ENCODE measurements around the gene LPAR5. TPM values are rescaled to one million over a fixed set of nuclear protein-coding genes. Genes with fewer than 3 reads are reported as not detected.

LPAR5 gene
- total and polyA plus RNA-seq, 2 of the 8 experiments (the other 6 are each of a cell fraction or from before 2014, with no cell fraction given), result 0.22 to 0.24 TPM

- H2BK15ac ChIP-seq (ENCODE audit: low read length), result no peak overlapping the region
- no peak overlapping the region for H3K23ac ChIP-seq (ENCODE audit: insufficient read length)
- H3K14ac ChIP-seq (ENCODE audit: insufficient read length), result no peak overlapping the region
- H2BK5ac ChIP-seq (ENCODE audit: low read depth, low read length), result no peak overlapping the region
- H3K27me3 ChIP-seq (replicated peaks in 1 of 4; ENCODE audit: control insufficient read depth in 3 of 4, extremely low read depth in 1 of 4, insufficient read depth in 3 of 4, low read length in 3 of 4), result no peaks in the 10 kb centered on the region
- FAIRE-seq, result no peak
- H3K4me3 ChIP-seq (ENCODE audit: extremely low read depth in 1 of 4, insufficient read depth in 2 of 4, low read depth in 3 of 4, low read length in 4 of 4), result no peak overlapping the region
- H4K91ac ChIP-seq (replicated peaks; ENCODE audit: insufficient read length, low read length), result no peak overlapping the region
- H3K36me3 ChIP-seq (ENCODE audit: control insufficient read depth in 2 of 4, insufficient read depth in 4 of 4, low read length in 3 of 4), result peaks cover 48 to 93% (median 74%) of the 10 kb centered on the region in 4 experiments
- ChIA-PET POLR2A (ENCODE audit: partially characterized antibody) (interaction anchor here (1.1 to 18.0 kb wide), 7 partner anchors 10 to 48 kb away, joined by 3 to 225 read pairs (median 5); partner anchors contain the start of gene GAPDH), CTCF (ENCODE audit: partially characterized antibody) (interaction anchor here (0.7 to 4.2 kb wide), 9 partner anchors 9 to 44 kb away, joined by 3 to 35 read pairs (median 4); partner anchors contain the start of gene NOP2)
- no peak overlapping the region for H3K4me2 ChIP-seq (ENCODE audit: insufficient read depth in 1 of 2, low read depth in 2 of 2, low read length in 2 of 2)
- H2BK120ac ChIP-seq (replicated peaks; ENCODE audit: low read depth, low read length), result no peak overlapping the region
- H4K20me1 ChIP-seq (replicated peaks in 1 of 2; ENCODE audit: control insufficient read depth in 1 of 2, insufficient read depth in 2 of 2, low read length in 2 of 2), result peaks cover 5 to 7% of the 10 kb centered on the region in 2 experiments
- H3K4me1 ChIP-seq (replicated peaks in 1 of 4; ENCODE audit: control insufficient read depth in 3 of 4, insufficient read depth in 4 of 4, low read length in 3 of 4), result no peaks in the 10 kb centered on the region
- H3K79me2 ChIP-seq (ENCODE audit: control insufficient read depth in 1 of 2, insufficient read depth in 2 of 2, low read length in 2 of 2), result no peaks in the 10 kb centered on the region
- H3K27ac ChIP-seq (ENCODE audit: low read depth, low read length), result no peak overlapping the region; the same call in 1 of the 2 replicates
- WGBS, 2 experiments (ENCODE audit: extremely low coverage in 1 of 2, insufficient coverage in 1 of 2, insufficient read length in 1 of 2, insufficient replicate concordance in 2 of 2, low coverage in 1 of 2, low lambda C conversion rate in 2 of 2, missing lambda C conversion rate in 1 of 2), result 98% methylated on average over 6 of the region's 6 CpGs; no CpG with 5 or more reads in 1 of the 2 experiments
- no peaks in the 10 kb centered on the region for H3K23me2 ChIP-seq (ENCODE audit: low read depth, low read length)
- H3K18ac ChIP-seq (ENCODE audit: extremely low read depth, low read length), result no peak overlapping the region
- no peak overlapping the region for H4K5ac ChIP-seq (ENCODE audit: insufficient read length, low read depth, low read length)
- H2AK5ac ChIP-seq (ENCODE audit: low read depth, low read length), result no peak overlapping the region
- DNase-seq (ENCODE audit: low read depth in 1 of 2, low spot score in 2 of 2), result no peak
- H3K9ac ChIP-seq (replicated peaks in 1 of 4; ENCODE audit: extremely low read depth in 1 of 4, low read depth in 3 of 4, low read length in 3 of 4), result no peak overlapping the region
- no peak overlapping the region for H4K8ac ChIP-seq (ENCODE audit: extremely low read depth, insufficient read depth, low read length)
- H3K9me3 ChIP-seq (ENCODE audit: insufficient read depth in 2 of 2, low read depth in 1 of 2, low read length in 1 of 2), result no peaks in the 10 kb centered on the region
- no peak overlapping the region for H2BK20ac ChIP-seq (ENCODE audit: low read length)
- no peak overlapping the region for H3K56ac ChIP-seq (replicated peaks; ENCODE audit: insufficient read length, low read depth, low read length)
- TF ChIP-seq RAD21 (IDR thresholded peaks at IDR 0.05 in 1 of 2, conservative IDR thresholded peaks at IDR 0.05 in 1 of 2; ENCODE audit: low read depth in 2 of 2, low read length in 2 of 2), result peak in 1 of 2 experiments; percentile 13; a peak in 1 of 4 replicates
- no peak for TF ChIP-seq RXRA (IDR thresholded peaks at IDR 0.05; ENCODE audit: insufficient read depth, low read depth, low read length)
- peak in 2 of 3 experiments; percentile 37 to 55; a peak in 3 of 4 replicates for TF ChIP-seq CTCF (IDR thresholded peaks at IDR 0.05; ENCODE audit: control extremely low read depth in 1 of 3, insufficient read depth in 1 of 3, low read depth in 1 of 3, low read length in 3 of 3)
- H2AFZ ChIP-seq (ENCODE audit: low read length), result no peak overlapping the region
- H3K4ac ChIP-seq (replicated peaks; ENCODE audit: insufficient read length, low read depth, low read length), result no peak overlapping the region
- H3K79me1 ChIP-seq (ENCODE audit: low read depth, low read length), result no peaks in the 10 kb centered on the region
- no peak overlapping the region for H2BK12ac ChIP-seq (ENCODE audit: low read depth, low read length)
These were observed 53.6 kb downstream of the LPAR5 start for GRCh38 chr12:6582196-6582595.

Data from H1 (cell line).